ENCODE results near the gene TLR2. TPM values are rescaled to one million over a fixed set of nuclear protein-coding genes. Genes with fewer than 3 reads are reported as not detected.

TLR2 gene
- total RNA-seq, 1 experiment from 2014 or later, result 0.28 TPM

Other genes starting within 250 kb of the TLR2 start
- 13.5 TPM for gene TMEM131L, start 217.9 kb upstream of the TLR2 start, total RNA-seq (2021; ENCODE audit: unreplicated experiment)
- gene RNF175, start 75.7 kb downstream of the TLR2 start, total RNA-seq (2021; ENCODE audit: unreplicated experiment), result not detected
- gene SFRP2, start 104.8 kb downstream of the TLR2 start, total RNA-seq (2021; ENCODE audit: unreplicated experiment), result 0.26 TPM